Thyroid gland (tissue), 4 donors: ENCODE measurements around the gene SCGB1D2. TPM values are rescaled to one million over a fixed set of nuclear protein-coding genes. Genes with fewer than 3 reads are reported as not detected.

ENCODE experiments used
- DNase-seq, 2 donors: peaks; one replicate each; pipeline ENCODE4 v3.0.0-alpha.2; 2019
- H3K27ac ChIP-seq, 3 donors: fragments of 200-600 bp; sonication (generic); 1 replicate in 2 of 3; 2 replicates in 1 of 3; pipeline ENCODE4 v1.5.1; 2016 to 2019; ENCODE audit warnings: mild to moderate bottlenecking in 1 of 3, moderate library complexity in 1 of 3
- H3K27me3 ChIP-seq: fragments of 200-600 bp; sonication (generic); one replicate; pipeline ENCODE4 v1.5.1; 2019
- H3K36me3 ChIP-seq, 2 donors: fragments of 200-600 bp; sonication (generic); one replicate each; pipeline ENCODE4 v1.5.1; 2016 to 2019
- H3K4me1 ChIP-seq, 2 donors: fragments of 200-600 bp; sonication (generic); one replicate each; pipeline ENCODE4 v1.5.1; 2017 to 2019
- H3K4me3 ChIP-seq, 3 donors: fragments of 200-600 bp; sonication (generic); replicated peaks in 1 of 3; 1 replicate in 2 of 3; 2 replicates in 1 of 3; pipeline ENCODE4 v1.5.1; 2016; ENCODE audit warnings: mild to moderate bottlenecking in 1 of 3
- H3K9me3 ChIP-seq: fragments of 200-600 bp; sonication (generic); one replicate; pipeline ENCODE4 v1.5.1; 2017
- CTCF ChIP-seq, 6 experiments: fragments of 200-600 bp in 3 of 6; fragments of 450-650 bp in 3 of 6; sonication (generic) in 3 of 6; IDR thresholded peaks; one replicate each; pipeline ENCODE4 v1.5.1; 2016 to 2019; ENCODE audit warnings: antibody characterized with exemption in 6 of 6, mild to moderate bottlenecking in 2 of 6, inconsistent platforms in 1 of 6, moderate library complexity in 1 of 6
- POLR2A ChIP-seq, 2 donors: fragments of 450-650 bp; IDR thresholded peaks; one replicate each; pipeline ENCODE4 v1.6.1; 2017; ENCODE audit warnings: antibody characterized with exemption in 2 of 2, mild to moderate bottlenecking in 2 of 2, moderate library complexity in 1 of 2
- intact Hi-C: fragments of 100-400 bp; cut with DNase I; formaldehyde crosslinking; loops from one replicate; pipeline ENCODE4 v1.15.1; 2023
- total RNA-seq, 4 donors: library from RNA; depleted of rRNA; stranded (reverse); fragments of >200 nt; gene quantifications; one replicate each; pipeline ENCODE4 v1.2.3, GENCODE V29; 2016

The SCGB1D2 gene
- total RNA-seq, 4 donors from 2014 or later: not detected

- TF ChIP-seq CTCF (IDR thresholded peaks at IDR 0.05) (no peak), POLR2A (IDR thresholded peaks at IDR 0.05) (no peak)
- no peaks in the 10 kb centered on the region for H3K4me1 ChIP-seq
- intact Hi-C loops: no loop called here
- DNase-seq: no peak
- no peaks in the 10 kb centered on the region for H3K9me3 ChIP-seq
- no peaks in the 10 kb centered on the region for H3K36me3 ChIP-seq
- no peak overlapping the region for H3K4me3 ChIP-seq
- no peak overlapping the region for H3K27ac ChIP-seq
- H3K27me3 ChIP-seq: no peaks in the 10 kb centered on the region
Observed at GRCh38 chr11:62280452-62280851, 38.4 kb downstream of the SCGB1D2 start.

Other genes with a start within 250 kb of the SCGB1D2 start
- 10 to 100 TPM; 16.9 to 99.4 (median 42.4) TPM for gene INCENP, start 118.2 kb upstream of the SCGB1D2 start, total RNA-seq
- gene SCGB1D1, start 52.0 kb upstream of the SCGB1D2 start, total RNA-seq: not detected
- 10 to 100 TPM in 1 of 4 donors, 1 to 10 TPM in 1, not detected in 2; 4.5 to 14.1 TPM for gene SCGB2A1, start 33.6 kb upstream of the SCGB1D2 start, total RNA-seq
- not detected for gene SCGB2A2, start 27.9 kb downstream of the SCGB1D2 start, total RNA-seq
- not detected for gene SCGB1D4, start 56.8 kb downstream of the SCGB1D2 start, total RNA-seq
- gene ASRGL1, start 95.2 kb downstream of the SCGB1D2 start, total RNA-seq: 10 to 100 TPM in 3 of 4 donors, 1 to 10 TPM in 1; 5.8 to 35.9 (median 16.5) TPM
- not detected for gene SCGB1A1, start 176.8 kb downstream of the SCGB1D2 start, total RNA-seq